Epithelial cell of proximal tubule (primary cell): ENCODE results near the gene FBN2. TPM values are rescaled to one million over a fixed set of nuclear protein-coding genes. Genes with fewer than 3 reads are reported as not detected.

Source experiments
- DNase-seq: peaks from one replicate; pipeline ENCODE4 v3.0.0-alpha.2; 2011; ENCODE audit warnings: low read depth
- H3K4me3 ChIP-seq: 2 replicates; pipeline ENCODE4 v1.5.1; 2011; ENCODE audit warnings: low read depth, mild to moderate bottlenecking, low read length
- total RNA-seq: library from RNA; depleted of rRNA; stranded (reverse); fragments of >200 nt; gene quantifications from 2 replicates; pipeline ENCODE4 v1.2.3, GENCODE V29; 2015
- TF ChIP-seq, protein P1 (sequence below): conservative IDR thresholded peaks from 2 replicates; pipeline ENCODE4 v1.5.1; 2012; ENCODE audit warnings: low read depth, mild to moderate bottlenecking, low read length

Gene FBN2
- total RNA-seq, 1 donor from 2014 or later = 7.6 TPM

DNA sequence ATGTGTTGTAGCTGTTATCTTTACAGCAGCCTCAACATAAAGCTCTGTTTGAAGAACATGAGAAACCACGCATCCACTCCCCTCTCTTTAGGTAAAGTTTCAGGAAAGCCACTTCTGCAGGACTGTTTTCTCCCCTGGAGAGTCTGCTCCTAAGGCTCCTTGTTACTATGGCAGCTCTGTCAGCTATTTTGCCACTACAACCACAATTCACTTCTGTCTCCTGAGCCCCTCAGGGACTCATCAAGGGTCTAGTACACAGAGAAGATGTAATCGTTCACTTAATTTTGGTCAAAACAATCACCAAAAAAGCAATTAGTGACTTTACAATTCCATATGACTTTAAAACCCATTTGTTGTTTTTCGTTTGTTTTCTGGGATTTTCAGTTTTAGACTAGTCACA, 157.7 kb downstream of the FBN2 start:
- TF ChIP-seq, protein P1, sequence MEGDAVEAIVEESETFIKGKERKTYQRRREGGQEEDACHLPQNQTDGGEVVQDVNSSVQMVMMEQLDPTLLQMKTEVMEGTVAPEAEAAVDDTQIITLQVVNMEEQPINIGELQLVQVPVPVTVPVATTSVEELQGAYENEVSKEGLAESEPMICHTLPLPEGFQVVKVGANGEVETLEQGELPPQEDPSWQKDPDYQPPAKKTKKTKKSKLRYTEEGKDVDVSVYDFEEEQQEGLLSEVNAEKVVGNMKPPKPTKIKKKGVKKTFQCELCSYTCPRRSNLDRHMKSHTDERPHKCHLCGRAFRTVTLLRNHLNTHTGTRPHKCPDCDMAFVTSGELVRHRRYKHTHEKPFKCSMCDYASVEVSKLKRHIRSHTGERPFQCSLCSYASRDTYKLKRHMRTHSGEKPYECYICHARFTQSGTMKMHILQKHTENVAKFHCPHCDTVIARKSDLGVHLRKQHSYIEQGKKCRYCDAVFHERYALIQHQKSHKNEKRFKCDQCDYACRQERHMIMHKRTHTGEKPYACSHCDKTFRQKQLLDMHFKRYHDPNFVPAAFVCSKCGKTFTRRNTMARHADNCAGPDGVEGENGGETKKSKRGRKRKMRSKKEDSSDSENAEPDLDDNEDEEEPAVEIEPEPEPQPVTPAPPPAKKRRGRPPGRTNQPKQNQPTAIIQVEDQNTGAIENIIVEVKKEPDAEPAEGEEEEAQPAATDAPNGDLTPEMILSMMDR = no peak
- no peak for DNase-seq
- H3K4me3 ChIP-seq = no peak overlapping the region

DNA sequence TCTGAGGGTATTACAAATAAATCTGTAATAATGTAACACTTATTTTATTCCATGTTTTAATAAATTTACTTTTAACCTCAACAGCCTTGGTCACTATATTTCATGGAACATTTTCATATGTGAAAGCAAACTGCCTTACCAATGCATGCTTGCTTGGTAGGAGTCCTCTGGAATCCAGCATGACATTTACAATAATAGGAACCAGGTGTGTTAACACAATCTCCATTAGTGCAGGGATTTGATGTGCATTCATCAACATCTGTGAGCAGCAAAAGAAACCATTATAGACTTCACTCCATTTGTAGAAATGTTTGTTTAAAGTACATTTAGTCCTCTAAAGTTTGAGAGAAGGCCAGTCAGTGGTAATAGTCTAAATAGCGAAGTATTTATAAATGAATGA, 159.4 kb downstream of the FBN2 start:
- DNase-seq = no peak
- H3K4me3 ChIP-seq = no peak overlapping the region
- TF ChIP-seq, protein P1 = no peak

DNA sequence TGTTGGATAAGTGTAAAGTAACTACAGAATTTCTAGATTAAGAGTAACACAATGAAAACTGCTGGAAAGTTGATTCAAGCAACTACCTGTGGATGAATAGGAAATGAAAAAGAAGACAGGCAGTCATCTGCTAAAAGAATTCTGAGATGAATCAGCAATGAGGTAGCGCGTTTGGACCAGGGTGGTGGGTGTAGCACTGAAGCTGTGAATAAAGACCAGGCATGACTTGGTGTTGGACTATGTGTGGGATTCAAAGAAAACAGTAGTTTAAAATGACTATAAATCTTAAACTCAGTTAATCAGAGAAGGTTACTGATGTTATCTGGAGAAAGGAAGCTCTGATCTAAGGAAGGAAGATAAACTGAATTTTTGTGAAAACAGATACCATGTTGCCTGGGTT, 159.8 kb downstream of the FBN2 start:
- H3K4me3 ChIP-seq = no peak overlapping the region
- DNase-seq = no peak
- TF ChIP-seq, protein P1 = no peak

DNA sequence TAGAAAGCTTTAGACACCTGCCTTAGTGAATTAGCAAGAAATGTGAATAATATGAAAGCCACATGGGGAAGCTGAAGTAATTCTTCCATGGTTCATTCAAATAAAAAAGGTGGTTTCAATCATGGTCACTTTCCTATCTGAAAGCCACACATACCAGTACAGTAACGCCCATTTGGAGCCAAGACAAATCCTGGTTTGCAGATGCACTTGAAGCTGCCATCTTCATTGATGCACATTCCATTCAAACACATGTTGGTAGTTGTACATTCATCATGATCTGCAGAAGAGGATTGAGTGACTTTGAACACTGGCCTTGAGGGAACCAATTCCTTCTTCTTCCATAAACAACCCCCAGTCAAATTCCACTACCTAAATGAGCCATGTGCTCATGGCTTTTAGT, 161.5 kb downstream of the FBN2 start:
- TF ChIP-seq, protein P1 = no peak
- no peak for DNase-seq

DNA sequence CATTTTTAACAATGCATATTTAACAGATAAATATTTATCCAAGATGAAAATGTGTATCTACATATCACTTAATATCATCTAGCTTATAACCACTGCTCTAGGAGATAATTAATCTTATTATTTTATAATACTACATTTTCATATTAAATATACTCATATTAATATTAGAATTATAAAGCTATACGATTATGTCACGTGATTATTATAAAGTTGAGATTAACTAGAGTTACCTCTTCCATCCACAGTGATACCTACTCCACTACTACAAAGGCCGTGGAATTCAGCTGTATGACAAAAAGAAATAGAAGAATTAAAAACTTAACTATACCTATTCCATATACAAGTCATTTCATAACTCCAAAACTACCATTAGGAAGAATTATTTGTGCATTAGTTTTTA, 171.9 kb downstream of the FBN2 start:
- TF ChIP-seq, protein P1 = no peak
- no peak overlapping the region for H3K4me3 ChIP-seq
- no peak for DNase-seq

More for the DNA sequence above, 161.5 kb downstream of the FBN2 start:
- H3K4me3 ChIP-seq = no peak overlapping the region

DNA sequence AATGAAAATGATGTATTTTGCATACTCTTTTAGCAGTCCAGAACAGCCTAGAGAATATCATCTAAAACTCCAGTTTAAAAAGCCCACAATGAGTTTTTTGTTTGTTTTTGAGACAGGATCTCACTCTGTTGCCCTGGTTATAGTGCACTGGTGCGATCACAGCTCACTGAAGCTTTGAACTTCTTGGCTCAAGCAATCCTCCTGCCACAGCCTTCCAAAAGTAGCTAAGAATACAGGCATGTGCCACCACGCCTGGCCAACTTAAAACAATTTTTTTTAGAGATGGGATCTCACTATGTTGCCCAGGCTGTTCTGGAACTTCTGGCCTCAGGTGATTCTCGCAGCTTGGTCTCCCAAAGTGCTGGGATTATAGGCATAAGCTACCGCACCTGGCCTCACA, 175.7 kb downstream of the FBN2 start:
- TF ChIP-seq, protein P1 = no peak
- DNase-seq = no peak
- H3K4me3 ChIP-seq = no peak overlapping the region

DNA sequence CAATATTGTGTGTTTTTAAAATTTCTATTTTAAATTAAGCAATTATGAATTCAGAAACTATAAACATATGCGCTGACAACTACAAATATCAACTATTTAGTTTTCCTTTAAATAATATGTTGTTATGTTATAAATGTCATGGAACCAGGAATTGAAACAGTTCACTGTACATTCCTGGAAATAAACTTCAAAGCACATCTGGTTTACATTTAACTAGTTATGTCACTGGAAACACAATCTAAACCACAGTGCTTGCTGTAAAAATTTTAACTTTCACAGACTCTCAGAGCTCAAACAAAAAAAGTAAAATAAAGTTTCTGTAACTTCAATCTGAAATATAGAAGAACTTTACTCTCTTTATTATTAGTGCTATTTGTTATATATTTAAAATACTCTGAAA, 179.2 kb downstream of the FBN2 start:
- no peak for DNase-seq
- TF ChIP-seq, protein P1 = no peak
- no peak overlapping the region for H3K4me3 ChIP-seq
